Subcutaneous abdominal adipose tissue (tissue), 5 donors: ENCODE measurements around the gene TSPAN17.
"Not testable (repeated sequence)": the region's sequence is repeated elsewhere in the genome, so short reads cannot be mapped to it uniquely, and the experiment has no call there.

Experiments used
- H3K27ac ChIP-seq: one replicate; pipeline ENCODE4 v1.7.0; 2013; ENCODE audit warnings: low read depth, mild to moderate bottlenecking, inconsistent platforms, low read length, moderate library complexity
- H3K27me3 ChIP-seq, 5 donors: one replicate each; pipeline ENCODE4 v1.7.0; 2013; ENCODE audit warnings: low read length in 5 of 5, inconsistent platforms in 1 of 5; ENCODE audit not compliant: control insufficient read depth in 5 of 5, insufficient read depth in 4 of 5
- H3K36me3 ChIP-seq, 5 donors: one replicate each; pipeline ENCODE4 v1.7.0; 2013; ENCODE audit warnings: low read length in 5 of 5; ENCODE audit not compliant: control insufficient read depth in 5 of 5, insufficient read depth in 5 of 5
- H3K4me1 ChIP-seq, 5 donors: one replicate each; pipeline ENCODE4 v1.7.0; 2013; ENCODE audit warnings: low read length in 5 of 5, mild to moderate bottlenecking in 3 of 5, moderate library complexity in 1 of 5; ENCODE audit not compliant: control insufficient read depth in 5 of 5, insufficient read depth in 5 of 5
- H3K4me3 ChIP-seq, 5 donors: one replicate each; pipeline ENCODE4 v1.7.0; 2013; ENCODE audit warnings: low read length in 5 of 5, low read depth in 1 of 5
- H3K9ac ChIP-seq, 5 donors: one replicate each; pipeline ENCODE4 v1.7.0; 2013; ENCODE audit warnings: low read length in 5 of 5, mild to moderate bottlenecking in 4 of 5, moderate library complexity in 3 of 5
- H3K9me3 ChIP-seq, 5 donors: one replicate each; pipeline ENCODE4 v1.7.0; 2013; ENCODE audit warnings: low read length in 5 of 5; ENCODE audit not compliant: control insufficient read depth in 5 of 5
- donor health status: healthy.
- donor health status: healthy.
- donor health status: healthy.
- donor health status: healthy.
- donor health status: healthy.

TSPAN17 gene

GRCh38 chr5:176697934-176698538 is 50.8 kb downstream of the TSPAN17 start:
- Histone ChIP-seq H3K27ac (no peak overlapping the region), H3K27me3 (peaks cover 41 to 66% (median 61%) of the 10 kb centered on the region in 5 donors), H3K4me1 (peaks cover 0 to 2% (median 0%) of the 10 kb centered on the region in 5 donors)

DNA sequence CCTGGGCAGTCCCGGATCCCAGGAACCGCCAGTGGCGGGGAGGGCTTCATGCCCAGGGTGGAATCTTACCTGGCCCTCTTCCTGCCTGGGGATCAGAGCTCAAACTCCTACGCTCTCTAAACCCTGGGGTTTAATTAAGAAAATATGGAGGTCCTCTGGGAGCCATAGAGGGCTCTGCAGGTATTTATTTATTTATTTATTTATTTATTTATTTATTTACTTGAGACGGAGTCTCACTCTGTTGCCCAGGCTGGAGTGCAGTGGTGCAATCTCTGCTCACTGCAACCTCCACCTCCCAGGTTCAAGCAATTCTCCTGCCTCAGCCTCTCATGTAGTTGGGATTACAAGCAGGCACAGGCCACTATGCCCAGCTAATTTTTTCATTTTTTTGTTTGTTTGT is 52.2 kb downstream of the TSPAN17 start:
- H3K4me1 ChIP-seq, H3K36me3 ChIP-seq, H3K9me3 ChIP-seq, H3K4me3 ChIP-seq, H3K9ac ChIP-seq, H3K27ac ChIP-seq: not testable (repeated sequence)
- H3K27me3 ChIP-seq, result peaks cover 43 to 74% (median 50%) of the 10 kb centered on the region in 5 donors

More at GRCh38 chr5:176697934-176698538, 50.8 kb downstream of the TSPAN17 start:
- H3K9me3 ChIP-seq, result no peaks in the 10 kb centered on the region
- H3K4me3 ChIP-seq, result no peak overlapping the region
- H3K9ac ChIP-seq, result no peak overlapping the region
- H3K36me3 ChIP-seq, result no peaks in the 10 kb centered on the region

GRCh38 chr5:176700239-176700847 is 53.1 kb downstream of the TSPAN17 start:
- H3K9me3 ChIP-seq, result no peaks in the 10 kb centered on the region
- no peaks in the 10 kb centered on the region for H3K36me3 ChIP-seq
- H3K27me3 ChIP-seq, result peaks cover 41 to 73% (median 52%) of the 10 kb centered on the region in 5 donors
- no peak overlapping the region for H3K27ac ChIP-seq
- no peak overlapping the region for H3K4me3 ChIP-seq
- no peaks in the 10 kb centered on the region for H3K4me1 ChIP-seq
- H3K9ac ChIP-seq, result no peak overlapping the region

GRCh38 chr5:176702671-176703641 is 55.7 kb downstream of the TSPAN17 start:
- no peaks in the 10 kb centered on the region for H3K36me3 ChIP-seq
- no peak overlapping the region for H3K27ac ChIP-seq
- peaks cover 20 to 48% (median 28%) of the 10 kb centered on the region in 5 donors for H3K27me3 ChIP-seq
- H3K9me3 ChIP-seq, result no peaks in the 10 kb centered on the region
- no peaks in the 10 kb centered on the region for H3K4me1 ChIP-seq
- H3K4me3 ChIP-seq, result no peak overlapping the region
- no peak overlapping the region for H3K9ac ChIP-seq

DNA sequence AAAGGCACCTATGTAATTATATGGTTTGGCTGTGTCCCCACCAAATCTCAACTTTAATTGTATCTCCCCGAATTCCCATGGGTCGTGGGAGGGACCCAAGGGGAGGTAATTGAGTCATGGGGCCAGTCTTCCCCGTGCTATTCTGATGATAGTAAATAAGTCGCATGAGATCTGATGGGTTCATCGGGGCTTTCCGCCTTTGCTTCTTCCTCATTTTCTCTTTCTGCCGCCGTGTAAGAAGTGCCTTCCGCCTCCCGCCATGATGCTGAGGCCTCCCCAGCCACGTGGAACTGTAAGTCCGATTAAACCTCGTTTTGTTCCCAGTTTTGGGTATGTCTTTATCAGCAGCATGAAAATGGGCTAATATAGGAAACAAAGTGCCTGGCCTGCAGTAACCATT is 56.6 kb downstream of the TSPAN17 start:
- Histone ChIP-seq H3K4me3 (no peak overlapping the region), H3K4me1 (no peaks in the 10 kb centered on the region), H3K36me3 (no peaks in the 10 kb centered on the region), H3K27ac (no peak overlapping the region), H3K9me3 (no peaks in the 10 kb centered on the region), H3K27me3 (peaks cover 13 to 41% (median 22%) of the 10 kb centered on the region in 5 donors), H3K9ac (no peak overlapping the region)

DNA sequence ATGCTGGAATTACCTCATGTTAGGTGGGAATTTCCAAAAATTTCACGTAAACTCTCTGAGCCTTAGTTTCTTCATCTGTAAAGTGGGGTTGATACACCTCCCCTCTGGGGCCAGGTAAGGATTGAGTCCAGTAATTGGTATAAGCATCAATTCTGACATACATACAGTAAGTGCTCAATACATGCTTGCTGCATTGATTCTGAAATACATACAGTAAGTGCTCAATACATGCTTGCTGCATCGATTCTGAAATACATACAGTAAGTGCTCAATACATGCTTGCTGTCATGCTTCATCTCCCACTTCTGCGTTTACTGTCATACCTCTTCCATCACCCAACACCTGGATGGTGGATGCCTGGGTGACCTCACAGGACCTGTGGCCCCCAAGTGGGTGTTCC is 57.1 kb downstream of the TSPAN17 start:
- Histone ChIP-seq H3K27ac (no peak overlapping the region), H3K4me3 (no peak overlapping the region), H3K36me3 (no peaks in the 10 kb centered on the region), H3K9ac (no peak overlapping the region), H3K27me3 (peaks cover 12 to 36% (median 19%) of the 10 kb centered on the region in 5 donors), H3K4me1 (no peaks in the 10 kb centered on the region), H3K9me3 (no peaks in the 10 kb centered on the region)

DNA sequence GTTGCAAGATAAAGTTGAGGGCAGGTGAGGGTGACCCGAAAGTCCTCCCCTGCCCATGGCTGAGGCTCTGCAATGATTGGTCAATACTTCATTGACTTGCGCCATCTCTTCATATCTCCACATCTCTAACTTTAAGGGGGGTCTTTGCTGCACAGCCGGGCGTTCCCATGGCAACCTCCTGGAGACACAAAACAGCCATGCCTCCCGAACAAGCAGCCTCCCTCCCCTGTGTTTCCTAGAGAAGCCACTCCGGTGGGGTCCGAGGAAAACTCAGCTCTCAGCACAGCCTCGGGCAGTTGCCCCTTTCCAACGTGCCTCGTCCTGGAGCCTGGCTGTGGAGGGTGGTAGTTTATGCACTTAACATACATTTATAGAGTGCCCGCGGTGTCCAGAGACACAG is 57.5 kb downstream of the TSPAN17 start:
- Histone ChIP-seq H3K9ac (no peak overlapping the region), H3K36me3 (no peaks in the 10 kb centered on the region), H3K9me3 (no peaks in the 10 kb centered on the region), H3K4me3 (no peak overlapping the region), H3K27me3 (peaks cover 16 to 34% (median 21%) of the 10 kb centered on the region in 5 donors), H3K4me1 (no peaks in the 10 kb centered on the region), H3K27ac (no peak overlapping the region)
